Astrocyte of the spinal cord (primary cell): ENCODE measurements around the gene TXNRD1.
"Not testable (repeated sequence)": the region's sequence is repeated elsewhere in the genome, so short reads cannot be mapped to it uniquely, and the experiment has no call there.

Experiments
- DNase-seq: peaks from one replicate; pipeline ENCODE4 v3.0.0; 2011; ENCODE audit warnings: low read depth, low spot score
- H3K4me3 ChIP-seq: 2 replicates; pipeline ENCODE4 v1.5.1; 2011; ENCODE audit warnings: low read depth, mild to moderate bottlenecking, low read length, moderate library complexity
- CTCF ChIP-seq: IDR thresholded peaks from 2 replicates; pipeline ENCODE4 v1.5.1; 2012; ENCODE audit warnings: low read depth, mild to moderate bottlenecking, low read length, inconsistent platforms
- in situ Hi-C: cut with HindIII; loops from 2 replicates; pipeline ENCODE4 v1.10.0; 2017; ENCODE audit warnings: low sequenced_read_pairs

Gene TXNRD1

GRCh38 chr12:104331376-104331775 is 115.8 kb downstream of the TXNRD1 start:
- no peak for TF ChIP-seq CTCF
- in situ Hi-C loops, result no loop called here
- DNase-seq, result no peak
- H3K4me3 ChIP-seq, result no peak overlapping the region

- DNase-seq, in situ Hi-C loops: not testable (repeated sequence)
Observed at GRCh38 chr12:104332273-104332672, 116.7 kb downstream of the TXNRD1 start.

GRCh38 chr12:104333692-104334255 is 118.2 kb downstream of the TXNRD1 start:
- TF ChIP-seq CTCF, result no peak
- H3K4me3 ChIP-seq, result no peak overlapping the region
- DNase-seq, result no peak
- in situ Hi-C loops, result no loop called here

More at GRCh38 chr12:104332273-104332672, 116.7 kb downstream of the TXNRD1 start:
- not testable (repeated sequence) for H3K4me3 ChIP-seq

- DNase-seq, result no peak
- in situ Hi-C loops, result no loop called here
- H3K4me3 ChIP-seq, result no peak overlapping the region
- no peak for TF ChIP-seq CTCF
Observed at GRCh38 chr12:104334581-104334980, 119.0 kb downstream of the TXNRD1 start.

- DNase-seq, result no peak
- in situ Hi-C loops, result no loop called here
- no peak for TF ChIP-seq CTCF
- H3K4me3 ChIP-seq, result no peak overlapping the region
Observed at GRCh38 chr12:104336115-104336514, 120.5 kb downstream of the TXNRD1 start.

GRCh38 chr12:104337030-104337558 is 121.5 kb downstream of the TXNRD1 start:
- DNase-seq, result no peak
- TF ChIP-seq CTCF, result no peak
- no peak overlapping the region for H3K4me3 ChIP-seq
- in situ Hi-C loops, result no loop called here

GRCh38 chr12:104339663-104340062 is 124.1 kb downstream of the TXNRD1 start:
- in situ Hi-C loops, result no loop called here
- no peak overlapping the region for H3K4me3 ChIP-seq
- TF ChIP-seq CTCF, result peak; percentile 3
- DNase-seq, result peak; percentile 39
